ENCODE results near the gene INHA.

INHA gene

GRCh38 chr2:219615036-219615435 is 42.9 kb downstream of the INHA start:
- no peak overlapping the region for H3K4me2 ChIP-seq (ENCODE audit: low read length)
- TF ChIP-seq CTCF (IDR thresholded peaks at IDR 0.05) = no peak

GRCh38 chr2:219615894-219616293 is 43.8 kb downstream of the INHA start:
- Histone ChIP-seq H3K27ac (no peak overlapping the region), H3K36me3 (ENCODE audit: control insufficient read depth, insufficient read depth, low read length) (no peaks in the 10 kb centered on the region)
- no peak for TF ChIP-seq CTCF (IDR thresholded peaks at IDR 0.05)

More at GRCh38 chr2:219615036-219615435, 42.9 kb downstream of the INHA start:
- Histone ChIP-seq H3K9me3 (ENCODE audit: control insufficient read depth, low read length) (no peaks in the 10 kb centered on the region), H2AFZ (no peak overlapping the region), H3K9ac (no peak overlapping the region), H3K27me3 (ENCODE audit: control insufficient read depth, insufficient read depth, low read length) (no peaks in the 10 kb centered on the region), H3K36me3 (ENCODE audit: control insufficient read depth, insufficient read depth, low read length) (no peaks in the 10 kb centered on the region), H3K4me1 (no peaks in the 10 kb centered on the region), H3K4me3 (ENCODE audit: low read depth, low read length) (no peak overlapping the region), H3K27ac (no peak overlapping the region), H3K79me2 (no peaks in the 10 kb centered on the region)

GRCh38 chr2:219616550-219616949 is 44.4 kb downstream of the INHA start:
- no peak overlapping the region for H2AFZ ChIP-seq
- TF ChIP-seq CTCF (IDR thresholded peaks at IDR 0.05) = no peak
- H3K9ac ChIP-seq = no peak overlapping the region
- H3K9me3 ChIP-seq (ENCODE audit: control insufficient read depth, low read length) = no peaks in the 10 kb centered on the region
- H3K4me1 ChIP-seq = no peaks in the 10 kb centered on the region
- H3K27me3 ChIP-seq (ENCODE audit: control insufficient read depth, insufficient read depth, low read length) = no peaks in the 10 kb centered on the region
- no peak overlapping the region for H3K4me3 ChIP-seq (ENCODE audit: low read depth, low read length)
- no peaks in the 10 kb centered on the region for H3K36me3 ChIP-seq (ENCODE audit: control insufficient read depth, insufficient read depth, low read length)
- no peaks in the 10 kb centered on the region for H3K79me2 ChIP-seq
- H3K4me2 ChIP-seq (ENCODE audit: low read length) = no peak overlapping the region
- no peak overlapping the region for H3K27ac ChIP-seq

More at GRCh38 chr2:219615894-219616293, 43.8 kb downstream of the INHA start:
- H3K4me1 ChIP-seq = no peaks in the 10 kb centered on the region
- no peaks in the 10 kb centered on the region for H3K27me3 ChIP-seq (ENCODE audit: control insufficient read depth, insufficient read depth, low read length)
- H2AFZ ChIP-seq = no peak overlapping the region
- H3K79me2 ChIP-seq = no peaks in the 10 kb centered on the region
- no peak overlapping the region for H3K9ac ChIP-seq
- no peak overlapping the region for H3K4me2 ChIP-seq (ENCODE audit: low read length)
- no peaks in the 10 kb centered on the region for H3K9me3 ChIP-seq (ENCODE audit: control insufficient read depth, low read length)
- no peak overlapping the region for H3K4me3 ChIP-seq (ENCODE audit: low read depth, low read length)

- H2AFZ ChIP-seq = no peak overlapping the region
- no peak overlapping the region for H3K9ac ChIP-seq
- no peak overlapping the region for H3K4me2 ChIP-seq (ENCODE audit: low read length)
- H3K4me1 ChIP-seq = no peaks in the 10 kb centered on the region
- no peaks in the 10 kb centered on the region for H3K27me3 ChIP-seq (ENCODE audit: control insufficient read depth, insufficient read depth, low read length)
- no peaks in the 10 kb centered on the region for H3K9me3 ChIP-seq (ENCODE audit: control insufficient read depth, low read length)
- TF ChIP-seq CTCF (IDR thresholded peaks at IDR 0.05) = no peak
- no peak overlapping the region for H3K27ac ChIP-seq
- no peak overlapping the region for H3K4me3 ChIP-seq (ENCODE audit: low read depth, low read length)
- no peaks in the 10 kb centered on the region for H3K79me2 ChIP-seq
- H3K36me3 ChIP-seq (ENCODE audit: control insufficient read depth, insufficient read depth, low read length) = no peaks in the 10 kb centered on the region
These were observed 46.6 kb downstream of the INHA start for GRCh38 chr2:219618733-219619122.

GRCh38 chr2:219619235-219619634 is 47.1 kb downstream of the INHA start:
- Histone ChIP-seq H2AFZ (no peak overlapping the region), H3K79me2 (no peaks in the 10 kb centered on the region), H3K4me3 (ENCODE audit: low read depth, low read length) (no peak overlapping the region), H3K9me3 (ENCODE audit: control insufficient read depth, low read length) (no peaks in the 10 kb centered on the region), H3K9ac (no peak overlapping the region), H3K27ac (no peak overlapping the region), H3K4me1 (no peaks in the 10 kb centered on the region), H3K4me2 (ENCODE audit: low read length) (no peak overlapping the region), H3K27me3 (ENCODE audit: control insufficient read depth, insufficient read depth, low read length) (no peaks in the 10 kb centered on the region), H3K36me3 (ENCODE audit: control insufficient read depth, insufficient read depth, low read length) (no peaks in the 10 kb centered on the region)
- no peak for TF ChIP-seq CTCF (IDR thresholded peaks at IDR 0.05)

Data from parathyroid adenoma (tissue), 2 donors.